Activated CD4-positive, CD25-positive, alpha-beta regulatory T cell (primary cell): ENCODE measurements around the gene OR4C11.

Experiments
- DNase-seq, 4 experiments: peaks; one replicate each; lab custom pipeline; 2025; lab: John Stamatoyannopoulos, UW

The OR4C11 gene, protein sequence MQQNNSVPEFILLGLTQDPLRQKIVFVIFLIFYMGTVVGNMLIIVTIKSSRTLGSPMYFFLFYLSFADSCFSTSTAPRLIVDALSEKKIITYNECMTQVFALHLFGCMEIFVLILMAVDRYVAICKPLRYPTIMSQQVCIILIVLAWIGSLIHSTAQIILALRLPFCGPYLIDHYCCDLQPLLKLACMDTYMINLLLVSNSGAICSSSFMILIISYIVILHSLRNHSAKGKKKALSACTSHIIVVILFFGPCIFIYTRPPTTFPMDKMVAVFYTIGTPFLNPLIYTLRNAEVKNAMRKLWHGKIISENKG

DNA sequence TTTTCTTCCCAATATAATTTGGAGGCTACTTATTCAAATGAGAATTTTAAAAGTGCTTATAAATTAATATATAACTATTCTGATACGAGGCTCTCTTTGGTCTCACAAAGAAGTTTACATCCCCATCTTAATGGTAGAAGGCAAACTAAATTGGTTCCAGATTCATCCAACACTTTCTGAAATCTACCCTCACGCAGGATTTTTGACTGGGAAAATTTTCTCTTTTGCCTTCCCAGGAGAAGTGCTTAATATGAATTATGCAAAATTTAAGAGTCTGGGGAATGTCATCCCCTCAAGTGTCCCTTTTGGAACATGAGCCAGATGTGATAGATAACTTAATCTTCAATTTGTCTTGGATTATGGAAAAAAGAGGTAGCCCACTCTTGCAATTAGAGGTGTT lies at the start of gene OR4C11:
OR4C11 (minus strand) TSS at position 101 of the 400 bp plus-strand sequence. CDS start 3,272 bp downstream, outside the sequence.
- DNase-seq: no peak

DNA sequence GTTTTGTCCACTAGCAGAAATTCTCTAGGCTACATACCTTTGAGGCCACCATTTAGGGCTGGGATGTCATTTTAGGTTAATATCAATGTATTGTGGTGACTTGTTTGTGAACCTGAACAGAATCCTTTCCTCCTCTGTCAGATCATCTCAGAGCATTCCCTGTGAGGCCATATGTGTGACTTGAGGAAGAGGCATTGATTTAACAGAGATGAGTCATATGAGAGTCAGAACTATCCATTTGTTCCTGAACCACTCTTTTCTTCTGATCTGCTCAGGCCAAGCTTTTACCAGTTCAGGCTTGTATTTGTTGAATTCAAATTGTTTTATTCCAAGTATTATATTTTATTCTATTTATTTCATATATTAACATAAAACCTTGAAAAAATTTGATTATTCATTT lies 47.7 kb upstream of the OR4C11 start:
- no peak for DNase-seq

DNA sequence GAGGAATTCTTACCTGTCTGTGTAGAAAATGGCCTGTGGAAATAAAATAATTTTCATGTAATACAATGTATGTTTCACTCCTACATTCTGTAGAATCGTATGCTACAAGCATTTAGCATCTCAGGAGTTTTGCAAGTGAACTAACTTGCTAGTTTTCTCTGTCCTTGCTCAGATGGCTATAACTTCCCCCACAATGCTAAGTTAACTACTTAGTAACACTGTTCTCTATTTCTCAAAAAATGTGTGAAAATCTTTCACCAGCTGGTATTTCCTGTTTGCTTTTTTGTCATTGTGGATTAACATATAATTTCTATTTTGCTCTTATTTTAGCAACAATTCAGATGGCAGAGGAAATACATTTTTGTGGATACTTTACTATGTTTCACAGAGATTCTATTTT lies 45.1 kb upstream of the OR4C11 start:
- no peak for DNase-seq

DNA sequence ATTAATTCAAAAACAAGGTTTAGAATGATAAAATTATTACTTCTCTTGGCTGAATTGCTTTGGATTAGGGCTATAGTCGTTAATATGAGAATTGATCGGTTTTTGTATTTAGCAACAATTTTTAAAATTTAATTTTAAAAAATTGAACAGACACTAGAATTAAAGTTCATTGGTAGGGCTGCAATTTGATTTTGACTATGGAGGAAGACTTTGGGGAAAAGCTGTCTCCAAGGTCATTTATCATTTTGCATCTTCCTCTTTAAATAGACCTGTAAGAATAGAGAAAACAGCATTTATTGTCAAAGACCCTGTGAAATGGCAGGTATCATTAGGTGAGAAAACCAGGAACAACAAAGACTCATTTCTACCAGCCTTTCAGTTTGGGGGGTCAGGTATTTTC lies 40.6 kb upstream of the OR4C11 start, which contains the start of gene OR4S2:
OR4S2 (plus strand) TSS at position 301 of the 400 bp plus-strand sequence. CDS start 2,577 bp downstream, outside the sequence.
- no peak for DNase-seq

DNA sequence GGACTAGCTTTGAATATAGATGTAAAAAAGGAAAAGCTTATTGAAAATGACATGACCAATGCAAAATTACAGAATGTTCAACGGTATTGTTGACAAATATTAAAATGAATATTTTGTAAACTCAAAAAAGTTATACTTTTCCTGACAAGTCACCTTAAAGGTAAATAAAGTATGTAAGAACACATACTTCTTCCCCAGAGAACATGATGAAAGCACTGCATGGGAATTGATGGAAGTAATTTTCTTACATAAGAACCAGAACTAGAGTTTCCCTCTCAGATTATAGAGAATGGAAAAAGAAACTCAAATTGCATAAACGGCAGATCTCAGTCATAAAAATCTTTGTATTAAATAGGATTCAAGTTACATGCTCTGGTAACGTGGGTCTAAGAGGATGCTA lies 27.4 kb upstream of the OR4C11 start, which contains the start of gene OR4P4:
OR4P4 (plus strand) TSS at position 301 of the 400 bp plus-strand sequence.
- no peak for DNase-seq

DNA sequence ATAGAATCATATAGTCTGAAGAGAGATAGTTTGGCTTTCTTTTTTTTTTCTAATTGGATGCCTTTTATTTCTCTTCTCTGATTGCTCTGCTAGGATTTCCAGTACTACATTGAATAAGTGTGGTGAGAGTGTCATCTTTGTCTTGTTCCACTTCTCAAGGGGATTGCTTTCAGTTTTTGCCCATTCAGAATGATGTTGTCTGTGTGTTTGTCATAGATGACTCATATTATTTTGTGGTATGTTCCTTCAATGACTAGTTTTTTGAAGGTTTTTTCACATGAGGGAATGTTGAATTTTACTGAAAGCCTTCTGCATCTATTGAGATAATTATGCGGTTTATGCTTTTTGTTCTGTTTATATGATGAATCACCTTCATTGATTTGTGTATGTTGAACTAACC lies 17.1 kb upstream of the OR4C11 start:
- no peak for DNase-seq

DNA sequence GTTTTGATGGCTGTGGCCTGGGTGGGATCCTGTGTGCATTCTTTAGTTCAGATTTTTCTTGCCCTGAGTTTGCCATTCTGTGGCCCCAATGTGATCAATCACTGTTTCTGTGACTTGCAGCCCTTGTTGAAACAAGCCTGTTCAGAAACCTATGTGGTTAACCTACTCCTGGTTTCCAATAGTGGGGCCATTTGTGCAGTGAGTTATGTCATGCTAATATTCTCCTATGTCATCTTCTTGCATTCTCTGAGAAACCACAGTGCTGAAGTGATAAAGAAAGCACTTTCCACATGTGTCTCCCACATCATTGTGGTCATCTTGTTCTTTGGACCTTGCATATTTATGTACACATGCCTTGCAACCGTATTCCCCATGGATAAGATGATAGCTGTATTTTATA lies 34.9 kb downstream of the OR4C11 start:
- no peak for DNase-seq

DNA sequence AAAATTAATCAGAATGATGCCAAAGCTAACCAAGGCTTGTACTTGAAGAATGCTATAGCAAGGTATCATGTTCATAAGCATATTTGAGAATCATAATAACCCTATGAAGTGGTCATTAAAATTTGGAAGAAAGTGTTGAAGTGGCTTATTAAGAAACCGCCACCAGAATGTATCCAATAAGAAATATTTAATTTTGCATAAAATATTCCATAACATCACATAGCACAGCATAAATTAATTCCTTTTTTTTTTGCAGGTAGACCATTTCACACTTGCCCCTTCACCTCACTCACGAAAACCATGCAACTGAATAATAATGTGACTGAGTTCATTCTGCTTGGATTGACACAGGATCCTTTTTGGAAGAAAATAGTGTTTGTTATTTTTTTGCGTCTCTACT lies 35.6 kb downstream of the OR4C11 start, which contains the start of gene OR4C16:
OR4C16 (plus strand) TSS at position 301 of the 400 bp plus-strand sequence; CDS start at position 301, 0 bp downstream.
- no peak for DNase-seq

DNA sequence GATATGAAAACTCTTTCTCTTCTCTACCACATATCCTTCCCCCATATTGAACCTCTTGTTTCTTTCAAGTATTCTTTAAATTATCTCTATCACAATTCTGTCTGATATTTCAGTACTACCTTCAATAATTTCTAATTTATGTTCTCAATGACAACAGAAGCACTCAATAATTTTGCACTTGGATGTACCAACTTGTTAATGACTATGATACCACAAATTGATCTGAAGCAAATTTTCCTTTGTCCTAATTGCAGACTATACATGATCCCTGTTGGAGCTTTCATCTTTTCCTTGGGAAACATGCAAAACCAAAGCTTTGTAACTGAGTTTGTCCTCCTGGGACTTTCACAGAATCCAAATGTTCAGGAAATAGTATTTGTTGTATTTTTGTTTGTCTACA lies 53.3 kb downstream of the OR4C11 start, which contains the start of gene OR4C15:
OR4C15 (plus strand) TSS at position 301 of the 400 bp plus-strand sequence; CDS start at position 301, 0 bp downstream.
- DNase-seq: no peak
